Vagina (tissue), 2 donors: ENCODE data around the gene IKBKE. TPM values are rescaled to one million over a fixed set of nuclear protein-coding genes. Genes with fewer than 3 reads are reported as not detected.

Experiments used
- DNase-seq, 2 donors: peaks; one replicate each; pipeline ENCODE4 v3.0.0-alpha.2; 2017; ENCODE audit errors: extremely low spot score in 2 of 2
- H3K27ac ChIP-seq: fragments of 200-600 bp; sonication (generic); one replicate; pipeline ENCODE4 v1.5.1; 2019
- H3K27me3 ChIP-seq: fragments of 200-600 bp; sonication (generic); one replicate; pipeline ENCODE4 v1.5.1; 2019
- H3K36me3 ChIP-seq, 2 donors: fragments of 200-600 bp; sonication (generic); one replicate each; pipeline ENCODE4 v1.5.1; 2017 to 2019
- H3K4me1 ChIP-seq: fragments of 200-600 bp; sonication (generic); one replicate; pipeline ENCODE4 v1.5.1; 2019
- H3K4me3 ChIP-seq, 2 donors: fragments of 200-600 bp; sonication (generic); 1 replicate in 1 of 2; 2 replicates in 1 of 2; pipeline ENCODE4 v1.5.1; 2016 to 2019
- H3K9me3 ChIP-seq: fragments of 200-600 bp; sonication (generic); one replicate; pipeline ENCODE4 v1.5.1; 2019
- CTCF ChIP-seq, 3 experiments: fragments of 450-650 bp in 2 of 3; fragments of 200-600 bp in 1 of 3; sonication (generic) in 1 of 3; IDR thresholded peaks; one replicate each; pipeline ENCODE4 v1.5.1; 2017 to 2019; ENCODE audit warnings: antibody characterized with exemption in 3 of 3, mild to moderate bottlenecking in 2 of 3, moderate library complexity in 2 of 3
- POLR2A ChIP-seq, 2 donors: fragments of 450-650 bp; IDR thresholded peaks; one replicate each; pipeline ENCODE4 v1.6.1; 2017; ENCODE audit warnings: antibody characterized with exemption in 2 of 2, mild to moderate bottlenecking in 2 of 2, moderate library complexity in 2 of 2
- POLR2AphosphoS5 ChIP-seq, 2 donors: sonication (generic); formaldehyde crosslinking; IDR thresholded peaks; one replicate each; pipeline ENCODE4 v1.9.0; 2017; ENCODE audit warnings: antibody characterized with exemption in 2 of 2, mild to moderate bottlenecking in 2 of 2, low read depth in 1 of 2; ENCODE audit not compliant: insufficient read depth in 1 of 2
- intact Hi-C: fragments of 100-400 bp; cut with DNase I; formaldehyde crosslinking; loops from one replicate; pipeline ENCODE4 v1.15.1; 2023
- total RNA-seq: library from RNA; depleted of rRNA; stranded (reverse); fragments of >200 nt; gene quantifications from one replicate; pipeline ENCODE4 v1.2.3, GENCODE V29; 2016

IKBKE gene
- total RNA-seq, 1 donor from 2014 or later = 10.1 TPM

DNA sequence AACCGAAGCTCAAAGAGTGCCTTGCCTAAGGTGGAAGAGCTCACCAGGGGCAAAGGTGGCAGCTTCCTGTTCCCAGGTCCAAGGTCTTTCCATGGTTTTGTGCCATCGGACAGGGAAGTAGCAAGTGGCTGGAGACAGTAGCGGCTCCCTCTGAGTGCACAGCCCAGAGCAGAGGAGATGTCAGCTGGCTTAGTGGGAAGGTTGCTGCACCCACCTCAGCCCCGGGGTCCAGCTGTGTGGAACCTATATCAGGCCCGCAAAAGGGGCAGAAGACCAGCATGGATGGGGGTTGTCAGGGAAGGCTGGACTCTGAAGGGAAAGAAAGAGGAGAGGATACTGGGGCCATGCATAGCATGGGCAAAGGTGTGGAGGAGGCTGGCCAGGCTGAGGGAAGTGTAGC lies 6.8 kb downstream of the IKBKE start:
- H3K4me1 ChIP-seq = peaks cover 1% of the 10 kb centered on the region
- peaks cover 0 to 23% of the 10 kb centered on the region in 2 donors for H3K36me3 ChIP-seq
- intact Hi-C loops = no loop called here
- no peak overlapping the region for H3K4me3 ChIP-seq
- TF ChIP-seq CTCF (IDR thresholded peaks at IDR 0.05) = no peak
- no peak for TF ChIP-seq POLR2A (IDR thresholded peaks at IDR 0.05)
- TF ChIP-seq POLR2AphosphoS5 (IDR thresholded peaks at IDR 0.05; ENCODE audit: insufficient read depth in 1 of 2, low read depth in 1 of 2) = no peak
- no peak for DNase-seq
- no peak overlapping the region for H3K27ac ChIP-seq
- H3K27me3 ChIP-seq = no peaks in the 10 kb centered on the region
- H3K9me3 ChIP-seq = no peaks in the 10 kb centered on the region

DNA sequence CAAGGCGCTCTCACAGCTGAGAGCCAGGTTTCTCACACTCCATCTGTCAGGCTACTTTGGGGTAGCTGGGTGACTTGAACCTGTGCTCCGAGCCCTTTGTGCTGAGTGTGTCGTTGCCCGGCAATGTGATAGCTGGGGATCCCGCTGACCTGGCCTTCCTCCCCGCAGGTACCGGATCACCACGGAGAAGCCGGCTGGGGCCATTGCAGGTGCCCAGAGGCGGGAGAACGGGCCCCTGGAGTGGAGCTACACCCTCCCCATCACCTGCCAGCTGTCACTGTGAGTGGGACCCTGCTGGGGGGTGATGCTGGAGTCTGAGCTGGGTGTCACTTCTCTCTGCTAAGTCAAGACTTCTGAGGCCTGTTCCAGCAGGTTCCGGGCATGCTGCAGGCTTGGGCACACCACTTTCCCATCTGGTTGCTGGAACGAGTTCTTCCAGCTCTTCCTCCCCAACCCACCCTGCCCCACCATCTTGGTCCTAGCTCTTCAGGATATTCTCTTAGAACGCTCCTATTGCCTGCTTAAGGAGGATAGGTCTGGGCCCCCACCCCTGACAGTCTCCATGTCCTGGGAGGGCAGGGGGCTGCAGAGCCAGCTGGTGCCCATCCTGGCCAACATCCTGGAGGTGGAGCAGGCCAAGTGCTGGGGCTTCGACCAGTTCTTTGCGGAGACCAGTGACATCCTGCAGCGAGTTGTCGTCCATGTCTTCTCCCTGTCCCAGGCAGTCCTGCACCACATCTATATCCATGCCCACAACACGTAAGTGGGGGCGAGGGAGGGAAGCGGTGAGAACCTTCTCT lies 7.5 kb downstream of the IKBKE start:
- peaks cover 4% of the 10 kb centered on the region for H3K4me1 ChIP-seq
- intact Hi-C loops = no loop called here
- TF ChIP-seq POLR2AphosphoS5 (IDR thresholded peaks at IDR 0.05; ENCODE audit: insufficient read depth in 1 of 2, low read depth in 1 of 2) (no peak), CTCF (IDR thresholded peaks at IDR 0.05) (no peak), POLR2A (IDR thresholded peaks at IDR 0.05) (no peak)
- no peak overlapping the region for H3K4me3 ChIP-seq
- no peak overlapping the region for H3K27ac ChIP-seq
- DNase-seq = no peak
- H3K27me3 ChIP-seq = no peaks in the 10 kb centered on the region
- peaks cover 0 to 23% of the 10 kb centered on the region in 2 donors for H3K36me3 ChIP-seq
- no peaks in the 10 kb centered on the region for H3K9me3 ChIP-seq

DNA sequence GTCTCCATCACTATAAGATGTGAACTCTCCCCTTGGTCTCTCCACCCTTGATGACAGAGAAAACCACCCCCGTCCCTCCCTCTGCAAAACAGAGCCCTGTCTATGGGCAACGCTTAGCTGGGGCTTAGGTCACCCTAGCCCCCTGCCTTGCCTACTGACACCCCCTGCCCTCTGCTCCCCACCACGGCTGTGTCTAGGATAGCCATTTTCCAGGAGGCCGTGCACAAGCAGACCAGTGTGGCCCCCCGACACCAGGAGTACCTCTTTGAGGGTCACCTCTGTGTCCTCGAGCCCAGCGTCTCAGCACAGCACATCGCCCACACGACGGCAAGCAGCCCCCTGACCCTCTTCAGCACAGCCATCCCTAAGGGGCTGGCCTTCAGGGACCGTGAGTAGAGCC lies 8.5 kb downstream of the IKBKE start:
- intact Hi-C loops = no loop called here
- TF ChIP-seq POLR2A (IDR thresholded peaks at IDR 0.05) (no peak), POLR2AphosphoS5 (IDR thresholded peaks at IDR 0.05; ENCODE audit: insufficient read depth in 1 of 2, low read depth in 1 of 2) (no peak), CTCF (IDR thresholded peaks at IDR 0.05) (no peak)
- no peaks in the 10 kb centered on the region for H3K27me3 ChIP-seq

GRCh38 chr1:206479183-206480125 lies 9.2 kb downstream of the IKBKE start:
- no peak for DNase-seq
- Histone ChIP-seq H3K9me3 (no peaks in the 10 kb centered on the region), H3K27me3 (no peaks in the 10 kb centered on the region), H3K4me1 (peaks cover 4% of the 10 kb centered on the region), H3K4me3 (no peak overlapping the region), H3K36me3 (peaks cover 0 to 21% of the 10 kb centered on the region in 2 donors), H3K27ac (no peak overlapping the region)
- intact Hi-C loops = no loop called here
- TF ChIP-seq CTCF (IDR thresholded peaks at IDR 0.05) = peak; percentile 62 to 78 (median 75)
- no peak for TF ChIP-seq POLR2AphosphoS5 (IDR thresholded peaks at IDR 0.05; ENCODE audit: insufficient read depth in 1 of 2, low read depth in 1 of 2)

More for the DNA sequence above, 8.5 kb downstream of the IKBKE start:
- no peak overlapping the region for H3K27ac ChIP-seq
- DNase-seq = no peak
- H3K4me1 ChIP-seq = peaks cover 4% of the 10 kb centered on the region
- no peaks in the 10 kb centered on the region for H3K9me3 ChIP-seq
- H3K36me3 ChIP-seq = peaks cover 0 to 23% of the 10 kb centered on the region in 2 donors
- no peak overlapping the region for H3K4me3 ChIP-seq
